MM.1S (cell line): ENCODE measurements around the gene TMEM229B.

Experiments
- DNase-seq: peaks from one replicate; pipeline ENCODE4 v3.0.0-alpha.2; 2015
- H2AFZ ChIP-seq: fragments of 300-600 bp; sonication (generic); 2 replicates; pipeline ENCODE4 v1.6.0; 2016; ENCODE audit warnings: antibody characterized with exemption, low read length
- H3F3A ChIP-seq: fragments of 300-600 bp; sonication (generic); 2 replicates; pipeline ENCODE4 v1.6.1; 2016; ENCODE audit warnings: mild to moderate bottlenecking, antibody characterized with exemption, low read length, moderate library complexity, mixed read lengths; ENCODE audit not compliant: insufficient read depth
- H3K27ac ChIP-seq: fragments of 300-600 bp; sonication (generic); 2 replicates; pipeline ENCODE4 v1.5.1; 2016; ENCODE audit warnings: mild to moderate bottlenecking, low read length
- H3K27me3 ChIP-seq: fragments of 300-600 bp; sonication (generic); replicated peaks from 2 replicates; pipeline ENCODE4 v1.6.0; 2016; ENCODE audit warnings: low read length; ENCODE audit not compliant: insufficient read depth
- H3K36me3 ChIP-seq: fragments of 300-600 bp; sonication (generic); replicated peaks from 2 replicates; pipeline ENCODE4 v1.6.1; 2016; ENCODE audit warnings: mild to moderate bottlenecking, low read length, mixed read lengths; ENCODE audit not compliant: insufficient read depth
- H3K4me1 ChIP-seq: fragments of 300-600 bp; sonication (generic); 2 replicates; pipeline ENCODE4 v1.6.1; 2016; ENCODE audit warnings: low read length, mixed read lengths
- H3K4me2 ChIP-seq: fragments of 300-600 bp; sonication (generic); 2 replicates; pipeline ENCODE4 v1.6.0; 2016; ENCODE audit warnings: low read depth, low read length
- H3K4me3 ChIP-seq: fragments of 300-600 bp; sonication (generic); 2 replicates; pipeline ENCODE4 v1.5.1; 2016; ENCODE audit warnings: low read length, mixed read lengths
- H3K79me2 ChIP-seq: fragments of 300-600 bp; sonication (generic); 2 replicates; pipeline ENCODE4 v1.6.1; 2016; ENCODE audit warnings: mixed run types, low read length, mixed read lengths
- H3K9ac ChIP-seq: fragments of 300-600 bp; sonication (generic); 2 replicates; pipeline ENCODE4 v1.6.1; 2016; ENCODE audit warnings: low read length, mixed read lengths
- H3K9me2 ChIP-seq: fragments of 300-600 bp; sonication (generic); replicated peaks from 2 replicates; pipeline ENCODE4 v1.6.1; 2016; ENCODE audit warnings: mild to moderate bottlenecking, low read length, mixed read lengths; ENCODE audit not compliant: insufficient read depth
- H3K9me3 ChIP-seq: fragments of 300-600 bp; sonication (generic); replicated peaks from 2 replicates; pipeline ENCODE4 v1.6.1; 2016; ENCODE audit warnings: mild to moderate bottlenecking, low read length, mixed read lengths; ENCODE audit not compliant: insufficient read depth
- H4K20me1 ChIP-seq: fragments of 300-600 bp; sonication (generic); 2 replicates; pipeline ENCODE4 v1.6.1; 2016; ENCODE audit warnings: mild to moderate bottlenecking, low read length, moderate library complexity, mixed read lengths; ENCODE audit not compliant: insufficient read depth
- EZH2 ChIP-seq: fragments of 300-600 bp; sonication (generic); optimal IDR thresholded peaks from 2 replicates; pipeline ENCODE3; 2017; ENCODE audit warnings: low read depth, mild to moderate bottlenecking, antibody characterized with exemption, low read length, mixed read lengths
- EZH2phosphoT487 ChIP-seq: fragments of 300-600 bp; sonication (generic); IDR thresholded peaks from 2 replicates; pipeline ENCODE4 v1.6.1; 2018; ENCODE audit warnings: antibody characterized with exemption, low read length
- TF ChIP-seq, protein P1 (sequence below): fragments of 300-600 bp; sonication (generic); IDR thresholded peaks from 2 replicates; pipeline ENCODE4 v1.5.1; 2016; ENCODE audit warnings: antibody characterized with exemption, low read length, mixed read lengths

TMEM229B gene

DNA sequence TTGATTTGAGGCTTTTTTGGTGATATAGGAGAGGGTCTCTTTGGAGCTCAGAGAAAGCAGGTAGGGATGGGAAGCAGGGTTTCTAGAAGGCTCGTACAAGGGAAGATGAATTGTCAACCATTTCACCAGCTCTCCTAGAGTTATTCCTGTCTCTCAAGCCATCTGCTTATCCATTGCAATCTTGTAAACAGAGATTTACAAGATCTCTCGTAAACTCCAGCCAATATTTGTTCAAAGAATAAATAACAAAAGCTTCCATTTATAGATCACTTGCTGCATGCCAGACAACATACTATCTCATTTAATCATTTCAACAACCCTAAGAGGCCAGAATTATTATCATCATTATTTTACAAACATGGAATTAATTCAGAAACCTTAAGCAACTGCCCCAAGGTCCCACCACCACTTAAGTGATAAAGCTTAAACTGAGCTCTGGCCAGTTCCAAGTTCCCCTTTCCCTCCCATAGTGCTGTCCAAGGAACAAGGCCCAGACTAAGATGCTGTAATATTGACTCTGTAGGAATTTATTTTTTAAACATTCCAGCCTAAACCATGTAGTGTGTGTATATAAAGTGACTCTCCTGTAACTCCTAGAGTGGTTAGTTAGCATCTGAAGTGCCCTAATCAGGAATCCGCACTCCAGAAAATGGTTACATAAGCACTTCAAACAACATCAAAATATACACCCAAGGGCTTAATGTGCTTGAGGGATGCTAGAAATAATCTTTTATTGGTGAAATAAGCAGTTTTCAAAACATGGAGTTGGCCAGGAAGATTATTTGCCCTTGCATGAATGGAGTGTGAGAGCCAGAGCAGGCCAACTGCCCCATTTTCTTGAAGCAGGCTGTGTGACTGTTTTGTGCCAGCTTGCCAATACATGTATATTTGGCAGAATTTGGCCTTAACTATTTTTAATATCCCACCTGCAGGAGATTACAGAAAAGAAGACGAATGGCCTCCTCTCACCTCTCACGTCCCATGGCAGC, 41.7 kb upstream of the TMEM229B start:
- Histone ChIP-seq H3K27ac (no peak overlapping the region), H3K27me3 (no peaks in the 10 kb centered on the region)
- TF ChIP-seq, protein P1, sequence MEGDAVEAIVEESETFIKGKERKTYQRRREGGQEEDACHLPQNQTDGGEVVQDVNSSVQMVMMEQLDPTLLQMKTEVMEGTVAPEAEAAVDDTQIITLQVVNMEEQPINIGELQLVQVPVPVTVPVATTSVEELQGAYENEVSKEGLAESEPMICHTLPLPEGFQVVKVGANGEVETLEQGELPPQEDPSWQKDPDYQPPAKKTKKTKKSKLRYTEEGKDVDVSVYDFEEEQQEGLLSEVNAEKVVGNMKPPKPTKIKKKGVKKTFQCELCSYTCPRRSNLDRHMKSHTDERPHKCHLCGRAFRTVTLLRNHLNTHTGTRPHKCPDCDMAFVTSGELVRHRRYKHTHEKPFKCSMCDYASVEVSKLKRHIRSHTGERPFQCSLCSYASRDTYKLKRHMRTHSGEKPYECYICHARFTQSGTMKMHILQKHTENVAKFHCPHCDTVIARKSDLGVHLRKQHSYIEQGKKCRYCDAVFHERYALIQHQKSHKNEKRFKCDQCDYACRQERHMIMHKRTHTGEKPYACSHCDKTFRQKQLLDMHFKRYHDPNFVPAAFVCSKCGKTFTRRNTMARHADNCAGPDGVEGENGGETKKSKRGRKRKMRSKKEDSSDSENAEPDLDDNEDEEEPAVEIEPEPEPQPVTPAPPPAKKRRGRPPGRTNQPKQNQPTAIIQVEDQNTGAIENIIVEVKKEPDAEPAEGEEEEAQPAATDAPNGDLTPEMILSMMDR = no peak
- TF ChIP-seq EZH2phosphoT487 (no peak), EZH2 (no peak)

DNA sequence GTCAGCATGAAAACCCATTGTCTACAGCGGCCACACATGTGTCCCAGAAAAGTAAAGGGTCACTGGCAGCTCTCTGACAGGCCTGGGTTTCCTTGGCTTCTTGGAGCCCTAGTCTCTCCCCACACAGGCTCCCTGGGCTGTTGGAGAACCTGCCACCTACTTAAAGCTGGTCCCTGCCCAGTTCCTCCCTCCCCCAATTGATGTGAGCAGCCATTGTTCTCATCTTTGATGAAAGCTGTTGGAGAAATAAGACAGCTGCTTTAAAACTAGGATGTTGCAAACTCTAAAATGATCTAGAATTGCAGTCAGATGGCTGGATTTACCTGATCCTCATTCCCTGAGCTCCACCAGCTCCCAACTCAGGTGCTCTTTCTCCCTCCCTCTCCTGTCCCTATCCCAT, 39.8 kb upstream of the TMEM229B start:
- Histone ChIP-seq H3K9me2 (no peaks in the 10 kb centered on the region), H3K4me3 (no peak overlapping the region), H3K4me2 (no peak overlapping the region), H3K27ac (no peak overlapping the region), H3K27me3 (no peaks in the 10 kb centered on the region), H3K36me3 (no peaks in the 10 kb centered on the region), H4K20me1 (no peaks in the 10 kb centered on the region), H3K9ac (no peak overlapping the region), H3K4me1 (no peaks in the 10 kb centered on the region), H2AFZ (no peak overlapping the region), H3K79me2 (no peaks in the 10 kb centered on the region), H3K9me3 (no peaks in the 10 kb centered on the region), H3F3A (no peaks in the 10 kb centered on the region)
- DNase-seq = no peak
- TF ChIP-seq, protein P1 = no peak
- TF ChIP-seq EZH2phosphoT487 (no peak), EZH2 (no peak)

More for the DNA sequence above, 41.7 kb upstream of the TMEM229B start:
- H3K4me1 ChIP-seq = no peaks in the 10 kb centered on the region
- no peak overlapping the region for H3K4me2 ChIP-seq
- no peaks in the 10 kb centered on the region for H3K36me3 ChIP-seq
- no peaks in the 10 kb centered on the region for H3F3A ChIP-seq
- DNase-seq = no peak
- no peak overlapping the region for H3K4me3 ChIP-seq
- H4K20me1 ChIP-seq = no peaks in the 10 kb centered on the region
- no peak overlapping the region for H3K9ac ChIP-seq
- no peaks in the 10 kb centered on the region for H3K79me2 ChIP-seq
- H3K9me2 ChIP-seq = no peaks in the 10 kb centered on the region
- H2AFZ ChIP-seq = no peak overlapping the region
- no peaks in the 10 kb centered on the region for H3K9me3 ChIP-seq

GRCh38 chr14:67527756-67528155, 39.2 kb upstream of the TMEM229B start:
- Histone ChIP-seq H4K20me1 (no peaks in the 10 kb centered on the region), H3K9me3 (no peaks in the 10 kb centered on the region), H3K9ac (no peak overlapping the region), H3K27me3 (no peaks in the 10 kb centered on the region), H3K4me3 (no peak overlapping the region), H3K9me2 (no peaks in the 10 kb centered on the region), H3K79me2 (no peaks in the 10 kb centered on the region), H3F3A (no peaks in the 10 kb centered on the region), H2AFZ (no peak overlapping the region), H3K4me2 (no peak overlapping the region), H3K36me3 (no peaks in the 10 kb centered on the region), H3K4me1 (no peaks in the 10 kb centered on the region), H3K27ac (no peak overlapping the region)
- no peak for TF ChIP-seq EZH2phosphoT487
- TF ChIP-seq EZH2 = no peak
- TF ChIP-seq, protein P1 = no peak
- DNase-seq = no peak
